Loucy (cell line): ENCODE results near the gene FYB2.

Experiments used
- EZH2phosphoT487 ChIP-seq: fragments of 200-600 bp; IDR thresholded peaks from 2 replicates; pipeline ENCODE4 v1.6.1; 2018; ENCODE audit warnings: antibody characterized with exemption, mild to moderate bottlenecking, moderate library complexity, borderline replicate concordance
- TF ChIP-seq, protein P1 (sequence below): fragments of 200-600 bp; sonication (generic); conservative IDR thresholded peaks from 2 replicates; pipeline ENCODE4 v1.5.1; 2014; ENCODE audit warnings: mild to moderate bottlenecking, antibody characterized with exemption, low read length

DNA sequence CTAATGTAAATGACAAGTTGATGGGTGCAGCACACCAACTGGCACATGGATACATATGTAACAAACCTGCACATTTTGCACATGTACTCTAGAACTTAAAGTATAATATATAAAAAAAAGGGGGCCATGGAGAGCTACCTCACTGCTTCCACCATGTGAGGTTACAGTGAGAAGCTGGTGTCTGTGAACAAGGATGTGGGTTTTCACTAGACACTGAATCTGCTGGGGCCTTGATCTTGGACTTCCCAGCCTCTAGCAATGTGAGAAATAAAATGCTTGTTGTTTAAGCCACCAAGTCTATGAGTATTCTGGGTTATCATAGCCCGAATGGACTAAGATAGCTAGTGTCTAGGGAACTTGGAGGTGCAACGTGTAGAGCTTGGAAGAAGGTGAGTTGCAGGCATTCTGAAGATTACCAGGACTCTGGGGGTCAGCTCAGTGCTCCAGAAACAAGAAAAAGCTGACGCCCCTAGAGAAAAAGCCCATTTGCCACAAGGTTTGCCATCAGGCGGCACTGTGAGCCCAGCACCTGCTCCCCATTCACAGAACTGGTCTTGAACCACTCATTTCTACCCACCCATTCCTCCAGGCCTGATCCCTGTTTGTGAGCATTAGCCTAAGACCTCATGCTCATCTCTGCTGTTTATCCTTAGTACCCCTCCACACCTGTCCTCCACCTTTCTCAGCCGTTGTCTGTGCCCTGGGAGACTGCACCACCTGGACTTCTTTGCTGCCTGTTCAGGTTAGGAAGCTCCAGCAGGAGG, 15.1 kb upstream of the FYB2 start:
- TF ChIP-seq, protein P1, sequence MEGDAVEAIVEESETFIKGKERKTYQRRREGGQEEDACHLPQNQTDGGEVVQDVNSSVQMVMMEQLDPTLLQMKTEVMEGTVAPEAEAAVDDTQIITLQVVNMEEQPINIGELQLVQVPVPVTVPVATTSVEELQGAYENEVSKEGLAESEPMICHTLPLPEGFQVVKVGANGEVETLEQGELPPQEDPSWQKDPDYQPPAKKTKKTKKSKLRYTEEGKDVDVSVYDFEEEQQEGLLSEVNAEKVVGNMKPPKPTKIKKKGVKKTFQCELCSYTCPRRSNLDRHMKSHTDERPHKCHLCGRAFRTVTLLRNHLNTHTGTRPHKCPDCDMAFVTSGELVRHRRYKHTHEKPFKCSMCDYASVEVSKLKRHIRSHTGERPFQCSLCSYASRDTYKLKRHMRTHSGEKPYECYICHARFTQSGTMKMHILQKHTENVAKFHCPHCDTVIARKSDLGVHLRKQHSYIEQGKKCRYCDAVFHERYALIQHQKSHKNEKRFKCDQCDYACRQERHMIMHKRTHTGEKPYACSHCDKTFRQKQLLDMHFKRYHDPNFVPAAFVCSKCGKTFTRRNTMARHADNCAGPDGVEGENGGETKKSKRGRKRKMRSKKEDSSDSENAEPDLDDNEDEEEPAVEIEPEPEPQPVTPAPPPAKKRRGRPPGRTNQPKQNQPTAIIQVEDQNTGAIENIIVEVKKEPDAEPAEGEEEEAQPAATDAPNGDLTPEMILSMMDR = no peak
- no peak for TF ChIP-seq EZH2phosphoT487
